NT2/D1 (cell line): Measurements from ENCODE around the gene ADARB2.
"Not testable (repeated sequence)": the region's sequence is repeated elsewhere in the genome, so short reads cannot be mapped to it uniquely, and the experiment has no call there.

Experiments used
- DNase-seq: peaks from one replicate; pipeline ENCODE4 v3.0.0-alpha.2; 2011; ENCODE audit warnings: low read depth, low spot score
- H3K27me3 ChIP-seq: 2 replicates; pipeline ENCODE4 v1.6.0; 2011; ENCODE audit warnings: mild to moderate bottlenecking; ENCODE audit not compliant: insufficient read length, insufficient read depth
- H3K36me3 ChIP-seq: 2 replicates; pipeline ENCODE4 v1.6.1; 2011; ENCODE audit warnings: mild to moderate bottlenecking, low read length, mixed read lengths; ENCODE audit not compliant: insufficient read depth, insufficient read length
- H3K4me1 ChIP-seq: 2 replicates; pipeline ENCODE4 v1.5.1; 2011; ENCODE audit not compliant: insufficient read depth, insufficient read length
- H3K4me3 ChIP-seq: 2 replicates; pipeline ENCODE4 v1.5.1; 2011; ENCODE audit warnings: low read depth; ENCODE audit not compliant: insufficient read length
- H3K9ac ChIP-seq: 2 replicates; pipeline ENCODE4 v1.6.0; 2011; ENCODE audit warnings: low read depth; ENCODE audit not compliant: insufficient read length
- H3K9me3 ChIP-seq: 2 replicates; pipeline ENCODE4 v1.5.1; 2011; ENCODE audit warnings: mild to moderate bottlenecking, low read length; ENCODE audit not compliant: insufficient read depth
- SUZ12 ChIP-seq: IDR thresholded peaks from 2 replicates; pipeline ENCODE4 v1.6.1; 2011; ENCODE audit not compliant: insufficient read length, insufficient read depth; ENCODE audit errors: extremely low read depth
- YY1 ChIP-seq: IDR thresholded peaks from 2 replicates; pipeline ENCODE4 v1.6.1; 2011; ENCODE audit not compliant: insufficient read length, insufficient read depth
- ZNF274 ChIP-seq: IDR thresholded peaks from 2 replicates; pipeline ENCODE4 v1.6.1; 2011; ENCODE audit warnings: mild to moderate bottlenecking, low read depth, low read length

The ADARB2 gene

GRCh38 chr10:1159131-1160061 is 577.9 kb downstream of the ADARB2 start:
- TF ChIP-seq SUZ12: no peak
- no peak for TF ChIP-seq YY1
- no peak for TF ChIP-seq ZNF274
- no peaks in the 10 kb centered on the region for H3K9me3 ChIP-seq
- no peak overlapping the region for H3K4me3 ChIP-seq
- peaks cover 1% of the 10 kb centered on the region for H3K4me1 ChIP-seq
- H3K27me3 ChIP-seq: no peaks in the 10 kb centered on the region
- DNase-seq: no peak
- no peak overlapping the region for H3K9ac ChIP-seq
- no peaks in the 10 kb centered on the region for H3K36me3 ChIP-seq

GRCh38 chr10:1158536-1158935 is 578.8 kb downstream of the ADARB2 start:
- H3K4me1 ChIP-seq, H3K27me3 ChIP-seq, H3K4me3 ChIP-seq, DNase-seq, H3K36me3 ChIP-seq, H3K9ac ChIP-seq, H3K9me3 ChIP-seq: not testable (repeated sequence)

GRCh38 chr10:1158066-1158465 is 579.3 kb downstream of the ADARB2 start:
- H3K4me1 ChIP-seq: peaks cover 2% of the 10 kb centered on the region
- H3K9ac ChIP-seq: no peak overlapping the region
- H3K27me3 ChIP-seq: no peaks in the 10 kb centered on the region
- H3K9me3 ChIP-seq: no peaks in the 10 kb centered on the region
- no peak overlapping the region for H3K4me3 ChIP-seq
- no peaks in the 10 kb centered on the region for H3K36me3 ChIP-seq
- no peak for DNase-seq
- no peak for TF ChIP-seq SUZ12
- no peak for TF ChIP-seq ZNF274
- TF ChIP-seq YY1: no peak

- H3K9me3 ChIP-seq: no peaks in the 10 kb centered on the region
- H3K4me3 ChIP-seq: no peak overlapping the region
- no peak overlapping the region for H3K9ac ChIP-seq
- no peak for DNase-seq
- peaks cover 2% of the 10 kb centered on the region for H3K4me1 ChIP-seq
- H3K36me3 ChIP-seq: no peaks in the 10 kb centered on the region
- H3K27me3 ChIP-seq: no peaks in the 10 kb centered on the region
- no peak for TF ChIP-seq ZNF274
- no peak for TF ChIP-seq SUZ12
- TF ChIP-seq YY1: no peak
Observed at GRCh38 chr10:1157615-1157933, 579.8 kb downstream of the ADARB2 start.

- Histone ChIP-seq H3K9ac (no peak overlapping the region), H3K4me1 (peaks cover 2% of the 10 kb centered on the region), H3K36me3 (no peaks in the 10 kb centered on the region), H3K9me3 (no peaks in the 10 kb centered on the region), H3K4me3 (no peak overlapping the region), H3K27me3 (no peaks in the 10 kb centered on the region)
- TF ChIP-seq SUZ12 (no peak), ZNF274 (no peak), YY1 (no peak)
- no peak for DNase-seq
Observed at GRCh38 chr10:1156921-1157614, 580.3 kb downstream of the ADARB2 start.

GRCh38 chr10:1156616-1156886 is 580.8 kb downstream of the ADARB2 start:
- no peak for DNase-seq
- Histone ChIP-seq H3K9ac (no peak overlapping the region), H3K4me1 (peaks cover 2% of the 10 kb centered on the region), H3K9me3 (no peaks in the 10 kb centered on the region), H3K36me3 (no peaks in the 10 kb centered on the region), H3K27me3 (no peaks in the 10 kb centered on the region), H3K4me3 (no peak overlapping the region)
- TF ChIP-seq ZNF274: no peak
- TF ChIP-seq SUZ12: no peak
- TF ChIP-seq YY1: no peak

GRCh38 chr10:1155791-1156615 is 581.3 kb downstream of the ADARB2 start:
- Histone ChIP-seq H3K4me3 (no peak overlapping the region), H3K36me3 (no peaks in the 10 kb centered on the region), H3K9ac (no peak overlapping the region), H3K27me3 (no peaks in the 10 kb centered on the region), H3K4me1 (peaks cover 2% of the 10 kb centered on the region), H3K9me3 (no peaks in the 10 kb centered on the region)
- TF ChIP-seq ZNF274 (no peak), YY1 (no peak), SUZ12 (no peak)
- DNase-seq: no peak
